DOHH2 (cell line): ENCODE results near the gene HCFC1R1.

Experiments
- CTCF ChIP-seq: fragments of 200-600 bp; sonication (generic); IDR thresholded peaks from one replicate; pipeline ENCODE4 v1.5.1; 2014; ENCODE audit warnings: antibody characterized with exemption, mild to moderate bottlenecking, low read depth, low read length; ENCODE audit not compliant: poor library complexity, severe bottlenecking
- EZH2phosphoT487 ChIP-seq: fragments of 200-600 bp; sonication (generic); IDR thresholded peaks from 2 replicates; pipeline ENCODE4 v1.6.1; 2017; ENCODE audit warnings: borderline replicate concordance, mild to moderate bottlenecking, antibody characterized with exemption, low read length, moderate library complexity, mixed read lengths

- TF ChIP-seq CTCF, result no peak
- TF ChIP-seq EZH2phosphoT487, result no peak
Measured at GRCh38 chr16:2987286-2987685, 36.5 kb downstream of the HCFC1R1 start.
